HG02852 (cell line): ENCODE results near the gene KCNH3.

ENCODE experiments used
- ATAC-seq: cut with Tn5 transposase; IDR thresholded peaks from one replicate; pipeline ENCODE4 v1.9.1; 2021; ENCODE audit warnings: mild to moderate bottlenecking, moderate library complexity; ENCODE audit not compliant: unreplicated experiment

The KCNH3 gene

GRCh38 chr12:49543221-49543913 lies 4.5 kb downstream of the KCNH3 start:
- no peak for ATAC-seq

GRCh38 chr12:49543914-49544815 lies 5.3 kb downstream of the KCNH3 start:
- no peak for ATAC-seq

GRCh38 chr12:49545815-49546214 lies 7.0 kb downstream of the KCNH3 start:
- ATAC-seq, result no peak

GRCh38 chr12:49546481-49546880 lies 7.7 kb downstream of the KCNH3 start:
- no peak for ATAC-seq

GRCh38 chr12:49547090-49547690 lies 8.4 kb downstream of the KCNH3 start:
- no peak for ATAC-seq

- no peak for ATAC-seq
Observed at GRCh38 chr12:49548481-49548821, 9.6 kb downstream of the KCNH3 start.

GRCh38 chr12:49548822-49549648 lies 10.2 kb downstream of the KCNH3 start:
- ATAC-seq, result no peak

GRCh38 chr12:49549735-49550692 lies 11.2 kb downstream of the KCNH3 start:
- no peak for ATAC-seq

- no peak for ATAC-seq
Observed at GRCh38 chr12:49550693-49551252, 11.9 kb downstream of the KCNH3 start.

GRCh38 chr12:49552014-49552413 lies 13.2 kb downstream of the KCNH3 start:
- ATAC-seq, result no peak

- no peak for ATAC-seq
Observed at GRCh38 chr12:49552425-49552824, 13.6 kb downstream of the KCNH3 start.

GRCh38 chr12:49552899-49553298 lies 14.1 kb downstream of the KCNH3 start:
- no peak for ATAC-seq

GRCh38 chr12:49553512-49554088 lies 14.8 kb downstream of the KCNH3 start:
- ATAC-seq, result no peak

- no peak for ATAC-seq
Observed at GRCh38 chr12:49554266-49554665, 15.4 kb downstream of the KCNH3 start.

- ATAC-seq, result no peak
Observed at GRCh38 chr12:49555631-49556390, 17.0 kb downstream of the KCNH3 start.

- no peak for ATAC-seq
Observed at GRCh38 chr12:49556391-49557186, 17.8 kb downstream of the KCNH3 start.

- ATAC-seq, result no peak
Observed at GRCh38 chr12:49557187-49557916, 18.5 kb downstream of the KCNH3 start.
